HL-60 (cell line): ENCODE measurements around the gene JARID2.

Source experiments
- CTCF ChIP-seq: IDR thresholded peaks from one replicate; pipeline ENCODE4 v1.5.1; 2011; ENCODE audit warnings: low read length, control low read depth, inconsistent platforms; ENCODE audit not compliant: insufficient read depth
- POLR2AphosphoS5 ChIP-seq: IDR thresholded peaks from 2 replicates; pipeline ENCODE4 v1.6.1; 2012; ENCODE audit warnings: low read depth
- SPI1 ChIP-seq: IDR thresholded peaks from 2 replicates; pipeline ENCODE4 v1.6.1; 2012; ENCODE audit warnings: low read depth, mild to moderate bottlenecking, borderline replicate concordance
- TF ChIP-seq, protein P1 (sequence below): IDR thresholded peaks from 2 replicates; pipeline ENCODE4 v1.6.1; 2012; ENCODE audit warnings: low read depth; ENCODE audit not compliant: insufficient replicate concordance

GRCh38 chr6:15288856-15289255 is 43.0 kb downstream of the JARID2 start:
- TF ChIP-seq SPI1 (no peak), POLR2AphosphoS5 (no peak), CTCF (no peak)
- TF ChIP-seq, protein P1, sequence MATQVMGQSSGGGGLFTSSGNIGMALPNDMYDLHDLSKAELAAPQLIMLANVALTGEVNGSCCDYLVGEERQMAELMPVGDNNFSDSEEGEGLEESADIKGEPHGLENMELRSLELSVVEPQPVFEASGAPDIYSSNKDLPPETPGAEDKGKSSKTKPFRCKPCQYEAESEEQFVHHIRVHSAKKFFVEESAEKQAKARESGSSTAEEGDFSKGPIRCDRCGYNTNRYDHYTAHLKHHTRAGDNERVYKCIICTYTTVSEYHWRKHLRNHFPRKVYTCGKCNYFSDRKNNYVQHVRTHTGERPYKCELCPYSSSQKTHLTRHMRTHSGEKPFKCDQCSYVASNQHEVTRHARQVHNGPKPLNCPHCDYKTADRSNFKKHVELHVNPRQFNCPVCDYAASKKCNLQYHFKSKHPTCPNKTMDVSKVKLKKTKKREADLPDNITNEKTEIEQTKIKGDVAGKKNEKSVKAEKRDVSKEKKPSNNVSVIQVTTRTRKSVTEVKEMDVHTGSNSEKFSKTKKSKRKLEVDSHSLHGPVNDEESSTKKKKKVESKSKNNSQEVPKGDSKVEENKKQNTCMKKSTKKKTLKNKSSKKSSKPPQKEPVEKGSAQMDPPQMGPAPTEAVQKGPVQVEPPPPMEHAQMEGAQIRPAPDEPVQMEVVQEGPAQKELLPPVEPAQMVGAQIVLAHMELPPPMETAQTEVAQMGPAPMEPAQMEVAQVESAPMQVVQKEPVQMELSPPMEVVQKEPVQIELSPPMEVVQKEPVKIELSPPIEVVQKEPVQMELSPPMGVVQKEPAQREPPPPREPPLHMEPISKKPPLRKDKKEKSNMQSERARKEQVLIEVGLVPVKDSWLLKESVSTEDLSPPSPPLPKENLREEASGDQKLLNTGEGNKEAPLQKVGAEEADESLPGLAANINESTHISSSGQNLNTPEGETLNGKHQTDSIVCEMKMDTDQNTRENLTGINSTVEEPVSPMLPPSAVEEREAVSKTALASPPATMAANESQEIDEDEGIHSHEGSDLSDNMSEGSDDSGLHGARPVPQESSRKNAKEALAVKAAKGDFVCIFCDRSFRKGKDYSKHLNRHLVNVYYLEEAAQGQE = no peak
